ENCODE results near the gene NINL.

DNA sequence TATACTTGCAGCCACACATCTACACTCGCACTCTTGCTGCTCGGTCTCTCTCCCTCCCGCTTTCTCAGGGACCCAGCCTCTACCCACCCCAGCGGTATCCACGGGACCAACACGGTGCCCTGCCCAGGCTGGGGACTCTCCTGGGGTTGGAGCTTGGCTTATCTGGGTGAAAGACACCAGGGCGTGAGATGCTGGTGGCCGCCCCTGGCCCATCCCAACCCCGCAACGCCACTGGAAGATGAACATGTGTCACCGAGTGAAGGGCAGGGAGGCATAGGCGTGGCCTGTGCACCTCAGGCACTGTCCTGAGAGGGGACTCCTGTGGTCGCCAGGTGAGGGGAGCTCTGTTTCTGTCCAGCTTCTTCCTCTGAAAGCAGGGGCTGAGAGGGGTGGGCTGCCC lies 47.4 kb downstream of the NINL start:
- TF ChIP-seq, protein P1, sequence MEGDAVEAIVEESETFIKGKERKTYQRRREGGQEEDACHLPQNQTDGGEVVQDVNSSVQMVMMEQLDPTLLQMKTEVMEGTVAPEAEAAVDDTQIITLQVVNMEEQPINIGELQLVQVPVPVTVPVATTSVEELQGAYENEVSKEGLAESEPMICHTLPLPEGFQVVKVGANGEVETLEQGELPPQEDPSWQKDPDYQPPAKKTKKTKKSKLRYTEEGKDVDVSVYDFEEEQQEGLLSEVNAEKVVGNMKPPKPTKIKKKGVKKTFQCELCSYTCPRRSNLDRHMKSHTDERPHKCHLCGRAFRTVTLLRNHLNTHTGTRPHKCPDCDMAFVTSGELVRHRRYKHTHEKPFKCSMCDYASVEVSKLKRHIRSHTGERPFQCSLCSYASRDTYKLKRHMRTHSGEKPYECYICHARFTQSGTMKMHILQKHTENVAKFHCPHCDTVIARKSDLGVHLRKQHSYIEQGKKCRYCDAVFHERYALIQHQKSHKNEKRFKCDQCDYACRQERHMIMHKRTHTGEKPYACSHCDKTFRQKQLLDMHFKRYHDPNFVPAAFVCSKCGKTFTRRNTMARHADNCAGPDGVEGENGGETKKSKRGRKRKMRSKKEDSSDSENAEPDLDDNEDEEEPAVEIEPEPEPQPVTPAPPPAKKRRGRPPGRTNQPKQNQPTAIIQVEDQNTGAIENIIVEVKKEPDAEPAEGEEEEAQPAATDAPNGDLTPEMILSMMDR (optimal IDR thresholded peaks at IDR 0.05 in 1 of 3, IDR thresholded peaks at IDR 0.05 in 1 of 3, conservative IDR thresholded peaks at IDR 0.05 in 1 of 3; ENCODE audit: extremely low read depth in 1 of 3, insufficient read depth in 2 of 3, low read length in 3 of 3), result no peak
- TF ChIP-seq EZH2 (IDR thresholded peaks at IDR 0.05; ENCODE audit: low read length), result no peak
